GM19238 (cell line): ENCODE measurements around the gene POU2F3.

Experiments used
- DNase-seq: peaks from one replicate; pipeline ENCODE4 v3.0.0; 2011; ENCODE audit warnings: low spot score; ENCODE audit not compliant: insufficient read length

POU2F3 gene

DNA sequence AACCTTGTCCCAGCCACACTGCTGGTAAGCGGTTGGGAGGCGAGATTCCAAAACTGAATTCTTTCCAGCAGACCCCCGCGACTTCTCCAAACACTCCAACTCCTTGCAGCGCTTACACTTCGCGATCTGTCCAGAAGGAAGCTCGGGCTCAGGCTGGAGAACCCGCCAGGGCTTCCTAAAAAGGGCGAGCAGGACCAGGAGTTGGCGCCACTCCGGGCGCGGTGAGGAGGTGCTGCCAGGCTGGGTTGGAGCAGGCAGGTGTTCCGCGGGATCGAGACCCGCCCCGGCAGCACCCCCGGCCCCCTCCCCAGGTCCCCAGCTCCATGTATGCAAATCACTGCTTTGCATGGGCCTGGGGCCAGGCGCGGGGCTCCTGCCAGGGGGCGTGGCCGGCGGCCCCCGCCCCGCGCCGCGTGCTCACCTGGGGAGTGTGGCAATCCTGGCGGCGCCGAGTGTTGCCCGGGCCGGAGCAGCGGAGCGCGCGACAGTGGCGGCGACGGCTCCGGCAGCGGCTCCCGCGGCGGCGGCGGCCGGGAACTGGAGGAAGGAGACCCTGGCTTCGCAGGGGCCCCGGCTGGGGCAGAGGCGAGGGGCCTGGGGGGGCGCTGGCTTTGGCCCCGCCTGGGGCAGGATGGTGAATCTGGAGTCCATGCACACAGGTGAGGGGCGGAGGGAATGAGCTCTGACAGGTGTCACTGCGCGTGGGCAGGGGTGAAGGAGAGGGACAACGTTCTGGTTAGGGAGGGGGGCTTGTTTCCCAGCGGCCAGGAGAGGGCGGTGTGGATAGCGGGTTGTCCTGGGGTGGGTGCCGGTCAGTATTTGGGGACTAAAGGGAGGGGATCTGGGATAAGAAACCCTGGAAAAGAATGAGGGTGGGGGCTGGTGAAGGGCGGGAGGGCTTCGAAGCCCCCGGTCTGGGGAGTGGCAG, at the start of gene POU2F3:
Gene POU2F3, plus strand, starts transcription at position 428 of the 928 bp plus-strand sequence. Its CDS starts 204 bp downstream, at position 632.
- no peak for DNase-seq

DNA sequence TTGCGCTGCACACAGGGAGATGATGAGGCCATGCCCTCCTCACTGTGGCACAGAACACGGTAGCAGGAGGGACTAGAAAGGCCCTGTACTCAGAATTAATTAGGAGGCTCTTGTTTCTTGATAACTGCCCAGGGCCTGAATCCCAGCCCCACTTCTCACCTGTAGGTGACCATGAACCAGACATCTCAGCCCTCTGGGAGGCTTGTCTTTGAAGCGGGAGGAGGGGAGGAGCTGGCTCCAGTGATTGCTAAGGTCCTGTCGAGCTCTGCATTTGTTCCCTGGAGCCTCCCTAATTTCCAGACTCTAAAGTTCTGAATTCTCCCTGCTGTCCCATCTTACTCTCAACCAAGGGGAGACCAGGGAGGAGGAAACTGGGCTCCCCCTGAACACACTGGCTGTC, 48.9 kb upstream of the POU2F3 start:
- no peak for DNase-seq

DNA sequence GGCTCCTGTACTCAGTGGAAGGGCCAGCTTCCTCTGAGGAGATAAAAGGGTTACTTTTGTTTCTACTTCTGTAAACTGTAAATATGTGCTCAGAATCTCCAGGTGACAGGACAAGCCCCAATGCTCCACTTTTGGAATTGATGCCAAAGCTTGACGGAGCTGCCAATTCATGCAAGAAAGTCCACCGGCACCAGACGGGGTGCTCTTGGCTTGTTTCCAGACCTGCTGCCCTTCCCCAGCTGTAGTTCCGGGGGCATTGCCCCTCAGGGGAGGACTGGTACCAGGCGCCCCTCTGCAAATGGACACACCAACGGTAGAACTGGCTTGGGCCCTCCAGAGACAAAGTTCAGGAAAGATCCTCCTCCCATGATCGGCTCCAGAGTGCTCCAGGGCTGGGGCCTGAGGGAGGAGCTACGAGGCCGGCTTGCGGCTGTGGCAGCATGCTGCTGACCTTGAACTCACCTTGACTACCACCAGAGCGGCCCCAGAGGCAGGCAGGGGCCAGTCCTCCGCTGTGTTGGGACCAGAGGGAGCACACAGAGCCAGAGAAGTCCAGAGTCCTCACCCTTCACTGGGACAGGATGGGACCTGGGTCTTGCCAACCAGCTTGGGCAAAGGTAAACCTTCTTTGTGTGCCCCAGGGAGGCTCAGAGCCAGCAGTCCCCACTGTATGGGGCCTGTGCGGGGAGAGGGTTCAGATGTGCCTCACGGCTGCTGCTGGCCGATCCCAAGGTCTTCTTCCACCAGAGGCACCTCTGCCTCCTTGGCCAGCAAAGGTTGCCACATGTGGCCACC, 46.9 kb upstream of the POU2F3 start:
- DNase-seq = no peak

DNA sequence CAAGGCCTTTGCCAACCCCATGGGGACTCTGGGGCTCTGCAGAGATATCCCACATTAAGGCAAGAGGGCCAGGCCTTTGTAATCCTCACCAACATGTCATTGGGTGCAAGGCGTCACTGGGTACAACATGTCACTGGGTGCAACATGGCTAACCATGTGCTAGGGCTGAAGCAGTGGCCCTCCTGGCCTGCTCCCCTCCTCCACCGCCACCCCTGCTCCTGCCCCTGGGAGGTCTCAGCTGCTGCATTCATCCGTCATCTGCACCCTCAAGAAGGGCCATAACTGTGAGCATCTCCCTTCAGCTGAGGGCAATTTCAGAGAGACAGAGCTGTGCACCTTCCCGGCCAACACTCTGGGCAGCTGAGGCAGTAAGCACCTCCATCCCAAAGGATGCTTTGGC, 45.8 kb upstream of the POU2F3 start:
- no peak for DNase-seq

DNA sequence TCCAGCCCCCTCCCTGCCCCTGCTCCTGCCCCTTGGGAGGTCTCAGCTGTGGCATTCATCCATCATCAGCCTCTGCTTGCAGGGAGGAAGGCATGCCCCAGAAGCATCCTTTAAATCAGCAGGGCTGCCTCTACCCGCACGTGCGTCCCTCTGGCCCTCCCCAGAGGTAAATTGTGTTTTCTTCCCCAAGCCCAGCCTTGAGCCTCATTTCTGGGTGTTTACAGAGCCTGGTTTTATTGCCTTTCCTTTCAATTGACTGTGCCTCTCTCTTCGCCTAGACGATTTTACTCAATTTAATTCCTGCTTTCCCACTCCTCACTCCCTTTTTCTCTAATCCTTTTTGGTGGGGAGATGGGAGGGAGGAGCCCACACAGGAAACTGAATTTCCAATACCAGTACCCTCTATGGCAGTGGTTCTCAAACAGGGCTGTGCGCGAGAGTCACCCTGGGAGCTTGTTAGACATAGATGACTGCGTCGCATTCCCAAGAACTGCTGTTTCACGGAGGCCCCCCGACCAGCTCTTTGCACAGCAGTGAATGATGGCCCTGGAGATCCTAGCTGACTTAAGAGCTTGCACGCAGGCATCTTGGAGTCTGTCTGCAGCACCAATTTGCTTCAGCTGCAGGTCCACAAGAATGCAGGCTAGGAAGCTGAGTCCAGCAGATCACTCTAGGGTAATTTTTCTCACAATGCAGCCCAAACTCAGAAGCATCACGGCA, 44.2 kb upstream of the POU2F3 start:
- DNase-seq = no peak

DNA sequence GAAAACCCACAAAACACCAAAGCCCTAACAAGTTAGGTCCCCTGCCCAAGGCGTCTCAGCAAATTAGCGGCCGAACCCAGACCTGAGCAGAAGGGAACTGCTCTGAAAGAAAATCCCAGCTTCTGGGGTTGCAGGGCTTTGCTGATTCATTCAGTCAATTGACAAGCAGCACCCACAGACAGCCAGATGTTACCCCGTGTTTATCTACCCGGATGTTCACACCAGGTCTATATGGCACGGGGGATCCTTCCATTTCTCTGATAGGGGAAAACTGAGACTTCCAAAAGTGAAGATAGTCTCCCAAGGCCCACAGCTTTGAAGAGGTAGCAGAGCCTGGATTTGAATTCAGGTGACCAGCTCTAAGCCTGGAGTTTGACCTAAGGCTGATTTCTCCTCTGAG, 43.1 kb upstream of the POU2F3 start:
- DNase-seq = no peak

DNA sequence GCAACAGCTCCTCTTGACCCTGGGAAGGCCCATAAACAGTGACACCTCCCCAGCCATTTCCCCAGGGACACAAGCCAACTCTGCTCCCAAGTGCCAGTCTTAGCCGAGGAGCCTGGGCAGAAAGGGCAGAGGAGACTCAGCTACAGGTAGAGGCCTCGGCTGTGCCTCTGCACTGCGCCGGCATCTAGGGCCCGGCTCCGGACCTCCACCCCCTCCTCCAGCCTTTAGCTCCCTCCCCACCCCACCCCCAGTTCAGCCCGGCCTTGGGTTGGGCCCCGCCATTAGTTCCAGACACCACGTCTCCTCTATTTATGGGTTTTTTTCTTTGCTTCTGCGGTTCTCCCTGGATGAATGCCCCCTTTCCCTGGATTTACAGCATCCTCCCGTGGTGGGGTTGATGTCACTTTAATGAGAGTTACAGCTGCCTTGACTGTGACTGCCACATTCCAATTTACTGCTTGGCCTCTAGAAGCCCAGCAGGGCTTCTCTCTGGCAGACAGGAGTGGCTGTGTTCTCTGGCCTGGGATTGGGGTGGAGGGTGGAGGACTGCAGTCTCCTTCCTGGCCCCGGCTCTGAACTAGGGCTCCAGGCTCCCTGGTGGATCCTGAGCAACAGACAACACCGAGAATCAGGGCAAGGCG, 42.6 kb upstream of the POU2F3 start:
- DNase-seq = no peak

DNA sequence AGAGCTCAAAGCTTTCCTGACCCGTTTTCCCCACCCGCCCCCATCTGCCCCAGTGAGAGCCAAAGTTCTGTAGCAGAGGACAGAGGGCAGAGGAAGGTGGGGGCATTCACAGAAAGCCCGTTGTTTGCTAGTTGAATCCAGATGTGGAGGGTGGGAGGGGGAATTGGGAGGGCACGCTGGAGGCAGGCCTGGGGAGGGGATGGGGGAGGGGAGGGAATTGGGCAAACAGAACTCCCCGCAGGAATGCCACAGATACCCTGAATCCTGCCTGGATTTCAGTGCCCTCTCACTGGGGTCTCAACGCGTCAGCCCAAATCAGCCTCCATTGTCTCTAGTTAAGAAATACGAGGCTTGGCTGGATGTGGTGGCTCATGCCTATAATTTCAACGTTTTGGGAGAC, 42.0 kb upstream of the POU2F3 start:
- no peak for DNase-seq

DNA sequence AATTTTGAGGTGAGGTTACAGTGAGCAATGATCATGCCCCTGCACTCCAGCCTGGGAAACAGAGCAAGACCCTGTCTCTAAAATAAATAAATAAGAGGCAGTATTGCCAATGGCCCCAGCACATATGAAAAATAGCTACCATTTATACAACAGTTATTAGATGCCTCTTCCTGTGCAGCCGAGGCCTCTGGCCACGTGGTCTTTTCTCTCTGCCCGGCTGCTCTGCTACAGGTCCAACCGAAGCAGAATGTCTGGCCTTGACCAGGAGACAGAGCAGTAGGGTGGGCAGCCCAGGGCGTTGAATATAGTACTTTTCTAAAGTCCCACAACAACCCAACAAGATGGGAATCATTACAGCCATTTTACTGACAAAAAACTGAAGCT, 41.5 kb upstream of the POU2F3 start:
- DNase-seq = no peak

DNA sequence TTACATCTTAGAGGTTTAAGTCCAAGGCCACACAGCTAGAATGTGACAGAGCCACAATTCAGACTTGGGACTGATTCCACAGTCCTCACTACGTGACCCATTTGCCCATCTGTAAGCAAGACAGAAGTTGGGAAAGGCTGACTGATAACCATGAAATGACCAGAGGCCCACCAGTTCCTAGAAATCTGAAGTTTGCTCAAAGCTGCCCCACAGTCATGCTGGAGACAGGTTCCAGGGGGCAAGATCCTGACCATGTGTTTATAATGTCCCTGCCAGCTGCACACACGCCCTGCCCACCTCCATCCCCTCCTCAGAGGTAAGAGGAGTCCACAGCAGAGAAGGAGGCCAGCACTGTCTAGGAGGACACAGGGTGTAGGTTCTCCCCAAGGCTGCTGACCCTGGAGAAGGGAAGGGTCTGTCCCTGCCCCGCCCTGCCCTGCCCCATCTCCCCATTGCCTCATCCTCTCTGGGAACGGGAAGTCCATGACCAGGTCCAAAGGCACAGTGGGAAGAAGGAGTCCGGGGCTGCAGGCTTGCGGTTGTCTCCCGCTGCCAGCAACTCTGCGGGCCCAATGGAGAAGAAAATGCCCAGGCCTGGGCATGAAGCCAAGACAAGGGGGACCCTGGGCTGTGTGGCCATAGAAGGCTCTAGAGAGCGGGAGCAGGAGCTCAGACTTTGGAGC, 41.0 kb upstream of the POU2F3 start:
- no peak for DNase-seq

DNA sequence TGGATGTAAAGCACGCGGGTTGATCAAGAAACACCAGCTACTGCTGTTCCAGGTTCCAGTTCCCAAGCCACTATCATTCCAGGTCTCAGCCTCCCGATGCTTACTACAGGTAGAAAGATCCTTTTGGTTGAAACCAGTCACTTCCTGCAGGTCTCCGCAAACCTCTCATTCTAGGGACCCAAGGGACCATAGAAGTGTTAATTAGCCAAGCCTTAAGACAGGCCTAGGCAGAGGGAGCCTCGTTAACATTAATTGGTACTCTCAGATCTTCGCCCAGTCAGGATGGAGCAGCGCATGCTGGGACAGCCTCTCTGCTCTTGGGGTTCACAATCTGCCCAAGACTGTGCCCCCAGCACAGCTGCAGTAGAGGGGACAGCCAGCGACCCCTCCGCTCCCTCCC, 40.3 kb upstream of the POU2F3 start:
- no peak for DNase-seq

DNA sequence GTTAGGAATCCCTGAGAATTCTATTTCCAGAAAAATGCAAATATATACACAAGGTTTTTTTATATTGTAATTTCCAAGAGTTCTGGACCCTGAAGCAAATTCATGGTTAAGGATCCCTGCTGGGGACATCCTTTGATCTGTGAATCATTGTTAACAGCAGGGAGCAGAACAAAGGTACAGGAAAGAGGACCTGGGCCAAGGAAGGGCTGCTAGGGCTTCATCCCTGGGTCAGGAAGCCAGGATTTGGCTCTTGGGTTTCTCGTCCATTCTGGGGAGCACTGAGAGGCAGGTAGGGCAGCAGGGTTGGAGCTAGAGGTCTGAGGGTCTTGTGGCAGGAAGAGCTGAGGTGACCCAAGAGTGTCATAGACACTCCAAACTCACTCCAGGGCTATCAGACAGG, 39.3 kb upstream of the POU2F3 start:
- no peak for DNase-seq

DNA sequence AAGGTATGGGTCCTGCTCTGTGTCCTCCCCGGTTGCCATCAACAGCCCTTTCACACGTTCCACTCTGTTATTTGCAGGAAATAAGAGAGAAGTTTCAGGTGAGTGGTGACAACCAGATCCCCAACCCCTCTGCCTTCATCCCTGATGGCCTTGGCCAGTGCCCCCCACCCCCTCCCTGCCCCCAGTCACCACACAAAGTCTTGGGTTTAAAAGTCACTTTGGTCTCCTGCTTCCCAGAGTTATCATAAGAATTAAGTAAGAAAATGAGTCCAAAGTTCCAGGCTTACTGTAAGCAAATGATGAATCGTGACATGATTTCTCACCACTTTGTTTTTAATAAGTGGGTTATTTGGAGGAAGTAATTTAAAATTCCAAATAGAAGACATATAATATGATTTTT, 38.3 kb upstream of the POU2F3 start:
- no peak for DNase-seq

DNA sequence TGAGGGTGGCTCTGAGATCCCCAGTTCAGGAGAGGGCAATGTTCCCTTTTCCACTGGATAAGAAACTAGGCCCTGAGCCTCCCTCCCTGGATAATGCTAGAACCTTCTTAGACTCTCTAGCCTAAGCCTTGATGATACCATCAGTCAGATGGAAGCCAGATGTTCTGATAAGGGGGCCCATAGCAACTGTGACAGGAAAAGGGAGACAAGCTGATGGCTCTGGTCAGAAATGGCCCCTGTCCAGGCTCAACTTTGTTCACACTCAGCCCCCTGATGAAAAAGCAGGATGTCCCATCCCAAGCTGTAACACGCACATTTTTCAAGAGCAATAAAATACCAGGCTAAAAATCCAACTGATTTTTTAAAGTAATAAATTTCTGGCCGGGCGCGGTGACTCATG, 36.3 kb upstream of the POU2F3 start:
- no peak for DNase-seq

DNA sequence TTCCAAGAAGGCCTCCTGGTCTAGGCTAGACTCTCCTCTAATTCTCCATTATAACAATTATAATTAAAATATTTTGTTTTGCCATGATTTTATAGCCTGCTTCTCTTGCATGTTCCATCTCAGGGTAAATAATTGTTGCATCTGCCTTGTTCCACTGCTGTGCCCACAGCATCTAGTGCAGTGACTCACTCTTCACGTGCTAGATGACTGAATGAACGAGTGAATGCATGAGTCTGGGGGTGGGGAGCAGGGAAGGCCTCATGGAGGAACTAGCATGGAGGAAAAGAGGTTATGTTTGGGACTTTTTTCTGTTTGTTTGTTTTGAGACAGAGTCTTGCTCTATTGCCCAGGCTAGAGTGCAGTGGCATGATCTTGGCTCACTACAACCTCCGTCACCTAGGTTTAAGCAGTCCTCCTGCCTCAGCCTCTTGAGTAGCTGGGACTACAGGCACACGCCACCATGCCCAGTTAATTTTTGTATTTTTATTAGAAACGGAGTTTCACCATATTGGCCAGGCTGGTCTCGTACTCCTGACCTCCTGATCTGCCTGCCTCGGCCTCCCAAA, 34.3 kb upstream of the POU2F3 start:
- no peak for DNase-seq

DNA sequence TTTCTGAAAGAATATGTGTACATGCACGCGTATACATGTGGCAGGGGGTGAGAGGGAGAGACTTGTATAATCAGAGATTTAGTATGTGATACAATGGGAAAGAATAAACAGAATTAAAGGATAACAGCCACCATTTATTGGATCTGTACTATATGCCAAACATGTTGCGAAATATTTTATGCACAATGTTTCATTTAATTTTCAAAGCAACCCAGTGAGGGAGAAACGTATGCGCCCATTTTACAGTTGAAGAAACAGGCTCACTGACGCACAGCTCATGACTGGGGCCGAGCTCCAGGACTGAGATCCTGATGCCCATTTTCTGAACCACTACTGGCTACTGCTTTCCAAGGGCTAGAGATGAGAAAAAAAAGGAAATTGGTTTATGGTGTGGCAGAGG, 32.4 kb upstream of the POU2F3 start:
- no peak for DNase-seq

DNA sequence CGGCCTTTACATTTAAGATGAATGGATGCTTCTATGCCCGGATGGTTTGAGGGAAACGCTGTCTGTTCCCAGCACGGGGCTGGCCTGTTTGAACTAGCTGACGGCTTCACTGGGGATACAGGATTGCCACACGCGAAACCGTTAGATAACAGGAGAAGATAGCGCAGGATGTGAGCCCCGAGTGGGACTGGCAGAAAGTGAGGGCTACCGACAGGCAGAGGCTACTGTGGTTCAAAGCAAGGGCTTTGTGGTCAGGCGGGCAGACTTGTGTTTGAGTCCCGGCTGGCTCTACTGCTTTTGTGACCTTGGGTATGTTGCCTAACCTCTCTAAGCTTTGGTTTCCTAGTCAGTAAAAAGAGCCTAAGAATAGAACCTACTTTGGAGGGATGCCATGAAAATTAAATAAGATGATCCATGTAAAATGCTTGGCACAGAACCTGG, 31.9 kb upstream of the POU2F3 start:
- no peak for DNase-seq

DNA sequence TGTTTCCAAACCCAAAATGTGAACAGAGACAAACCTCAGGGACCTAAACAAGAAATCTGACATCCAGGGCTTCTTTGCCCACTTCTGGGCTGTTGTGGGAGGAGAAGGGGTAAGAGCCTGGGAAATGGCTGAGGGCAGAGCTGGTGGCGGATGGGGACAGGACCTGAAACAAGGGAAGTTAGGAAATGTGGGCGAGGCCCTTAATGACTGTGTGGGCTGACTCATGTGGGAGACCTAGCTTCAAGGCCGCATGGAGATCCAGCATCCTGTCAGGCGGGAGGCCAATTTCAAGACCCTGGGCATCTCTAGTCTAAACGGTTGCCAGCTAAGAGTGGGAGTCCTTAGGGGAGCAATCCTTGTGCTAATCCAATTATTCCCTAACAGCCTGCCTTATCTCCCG, 31.2 kb upstream of the POU2F3 start:
- no peak for DNase-seq

DNA sequence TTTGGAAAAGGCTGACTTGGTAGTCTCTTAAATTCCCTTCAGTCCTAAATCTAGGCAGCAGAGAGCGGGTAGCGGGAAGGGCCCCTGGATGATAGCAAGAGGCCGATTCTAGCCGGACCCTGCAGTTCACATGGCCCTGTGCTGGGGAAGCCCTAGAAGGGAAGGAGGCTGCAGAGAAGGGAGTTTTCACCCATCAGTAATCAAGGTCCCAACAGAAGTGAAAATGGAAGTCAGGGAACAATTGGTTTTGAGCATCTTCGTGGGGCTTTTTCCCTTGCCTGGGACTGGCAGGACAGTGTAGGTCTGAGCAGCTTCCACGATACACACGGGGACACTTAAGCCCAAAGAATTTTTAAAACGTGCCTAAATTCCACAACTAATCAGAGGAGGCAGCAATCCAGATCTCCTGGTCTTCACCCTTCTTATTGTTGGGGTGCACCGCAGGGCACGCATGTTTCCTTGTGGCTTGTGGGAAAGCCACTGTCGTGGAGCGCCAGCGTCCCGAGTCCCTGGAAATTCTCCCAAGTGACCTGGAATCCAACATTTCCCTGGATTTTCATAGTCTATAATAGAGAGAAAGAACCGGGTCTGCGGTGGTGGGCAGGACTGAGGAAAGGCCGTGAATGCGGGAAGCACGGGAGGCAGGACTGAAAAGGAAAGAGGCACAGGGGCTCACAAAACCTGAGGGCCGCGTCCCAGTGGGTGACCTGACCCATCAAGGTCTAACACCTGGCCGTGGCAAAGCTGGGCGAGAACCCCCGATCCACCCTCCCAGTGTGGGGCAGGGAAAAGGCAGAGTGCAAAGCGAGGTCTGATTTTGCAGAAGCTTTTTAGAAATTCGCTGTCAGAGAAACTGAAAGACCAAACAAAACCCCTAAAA, 30.0 kb upstream of the POU2F3 start:
- DNase-seq = no peak
